ENCODE results near the gene CACNB4. TPM values are rescaled to one million over a fixed set of nuclear protein-coding genes. Genes with fewer than 3 reads are reported as not detected.

Gene CACNB4
- total and polyA plus RNA-seq, 10 of the 15 experiments (the other 5 are each of a cell fraction or from before 2014, with no cell fraction given), result 2.0 to 21.6 (median 9.3) TPM

DNA sequence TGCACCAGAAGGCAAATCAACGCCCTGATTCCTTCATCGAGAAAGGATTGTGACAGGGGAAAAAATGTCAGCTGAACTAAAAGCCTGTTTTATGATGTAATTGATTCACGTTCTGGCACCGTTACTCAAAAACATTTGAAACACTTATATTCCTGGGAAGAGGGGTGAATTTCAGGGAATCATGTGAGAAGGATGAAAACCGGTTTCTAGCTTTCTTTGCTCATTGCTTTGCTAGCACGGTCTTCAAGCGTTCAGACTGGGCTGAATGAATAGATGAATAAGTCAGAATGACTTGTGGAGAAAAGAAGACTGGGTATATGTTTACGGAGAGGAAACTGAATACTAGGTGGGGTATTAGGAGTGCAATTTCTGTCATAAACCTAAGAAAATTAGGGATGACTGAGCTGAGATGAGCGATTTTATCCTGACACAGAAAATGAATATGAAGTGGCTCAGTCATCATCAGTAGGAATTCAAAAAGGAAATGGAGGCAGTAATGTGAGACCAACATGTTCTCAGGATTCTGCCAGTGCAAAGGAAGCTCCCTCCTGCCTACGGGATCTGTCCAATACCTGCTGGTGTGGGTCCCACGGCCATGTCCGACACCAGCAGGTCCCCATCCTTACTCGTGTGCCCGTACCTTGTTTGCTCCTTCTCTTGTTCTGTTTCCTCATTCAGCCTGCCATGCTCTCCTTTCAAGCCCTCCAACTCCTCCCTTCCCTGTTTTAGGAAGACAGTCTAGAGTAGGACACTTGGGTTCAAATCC is 146.0 kb downstream of the CACNB4 start (continued):
- TF ChIP-seq, protein P1, sequence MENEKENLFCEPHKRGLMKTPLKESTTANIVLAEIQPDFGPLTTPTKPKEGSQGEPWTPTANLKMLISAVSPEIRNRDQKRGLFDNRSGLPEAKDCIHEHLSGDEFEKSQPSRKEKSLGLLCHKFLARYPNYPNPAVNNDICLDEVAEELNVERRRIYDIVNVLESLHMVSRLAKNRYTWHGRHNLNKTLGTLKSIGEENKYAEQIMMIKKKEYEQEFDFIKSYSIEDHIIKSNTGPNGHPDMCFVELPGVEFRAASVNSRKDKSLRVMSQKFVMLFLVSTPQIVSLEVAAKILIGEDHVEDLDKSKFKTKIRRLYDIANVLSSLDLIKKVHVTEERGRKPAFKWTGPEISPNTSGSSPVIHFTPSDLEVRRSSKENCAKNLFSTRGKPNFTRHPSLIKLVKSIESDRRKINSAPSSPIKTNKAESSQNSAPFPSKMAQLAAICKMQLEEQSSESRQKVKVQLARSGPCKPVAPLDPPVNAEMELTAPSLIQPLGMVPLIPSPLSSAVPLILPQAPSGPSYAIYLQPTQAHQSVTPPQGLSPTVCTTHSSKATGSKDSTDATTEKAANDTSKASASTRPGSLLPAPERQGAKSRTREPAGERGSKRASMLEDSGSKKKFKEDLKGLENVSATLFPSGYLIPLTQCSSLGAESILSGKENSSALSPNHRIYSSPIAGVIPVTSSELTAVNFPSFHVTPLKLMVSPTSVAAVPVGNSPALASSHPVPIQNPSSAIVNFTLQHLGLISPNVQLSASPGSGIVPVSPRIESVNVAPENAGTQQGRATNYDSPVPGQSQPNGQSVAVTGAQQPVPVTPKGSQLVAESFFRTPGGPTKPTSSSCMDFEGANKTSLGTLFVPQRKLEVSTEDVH (IDR thresholded peaks at IDR 0.05; ENCODE audit: low read depth, partially characterized antibody), result no peak
- TF ChIP-seq SMAD5 (IDR thresholded peaks at IDR 0.05; ENCODE audit: low read depth), result no peak
- no peak for TF ChIP-seq SREBF2 (IDR thresholded peaks at IDR 0.05; ENCODE audit: low read length)
- TF ChIP-seq RELA (IDR thresholded peaks at IDR 0.05; ENCODE audit: borderline replicate concordance, partially characterized antibody), result no peak

DNA sequence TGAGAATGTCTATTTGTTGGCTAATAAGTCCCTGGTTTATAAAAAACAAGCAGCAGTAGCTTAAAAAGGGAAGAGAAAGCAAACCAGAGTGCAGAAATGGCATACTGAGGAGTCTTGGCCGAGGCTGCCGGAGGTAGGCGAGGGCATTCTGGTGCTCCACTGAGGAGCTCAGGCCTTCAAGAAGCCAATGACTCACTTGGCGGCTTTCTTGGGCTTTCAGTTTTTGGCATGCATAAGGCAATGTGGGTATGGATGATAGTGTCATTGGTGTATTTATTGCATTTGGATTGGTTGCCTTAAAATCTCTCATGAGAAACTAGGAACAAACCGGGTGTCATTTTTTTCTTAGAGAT is 151.1 kb downstream of the CACNB4 start:
- CTCF ChIA-PET, result interaction anchor here (1.0 to 1.1 kb wide), 2 partner anchors 237 to 325 kb away, joined by 3 to 6 read pairs; no protein-coding TSS in a partner anchor

More for the DNA sequence above, 151.1 kb downstream of the CACNB4 start:
- H3K27me3 ChIP-seq (replicated peaks in 1 of 2; ENCODE audit: control insufficient read depth in 2 of 2, insufficient read depth in 2 of 2, low read length in 1 of 2), result no peaks in the 10 kb centered on the region
- no peaks in the 10 kb centered on the region; the same call in 2 of the 3 replicates for H3K9me3 ChIP-seq (replicated peaks; ENCODE audit: control insufficient read depth, insufficient read depth, low read length)
- BruUV-seq (replicated peaks), result no TSS peak
- no peak overlapping the region for H2AFZ ChIP-seq (ENCODE audit: control insufficient read depth, low read depth, low read length)
- no peaks in the 10 kb centered on the region for H3K4me1 ChIP-seq (ENCODE audit: control insufficient read depth, insufficient read depth, low read length)
- no peak overlapping the region for H3K4me2 ChIP-seq (ENCODE audit: control insufficient read depth, insufficient read depth)
- ChIA-PET SMC1A (ENCODE audit: uncharacterized antibody, unreplicated experiment) (interaction anchor here (1.1 kb wide), 1 partner anchor 10 kb away, joined by 3 read pairs; no protein-coding TSS in a partner anchor), RAD21 (ENCODE audit: unreplicated experiment) (interaction anchor here (0.6 kb wide), 1 partner anchor 797 kb away, joined by 3 read pairs; no protein-coding TSS in a partner anchor), POLR2A (interaction anchor here (0.5 kb wide), 1 partner anchor 177 kb away, joined by 3 read pairs; no protein-coding TSS in a partner anchor)
- in situ Hi-C loops (cut with MboI) (no loop called here), intact Hi-C loops (cut with micrococcal nuclease; ENCODE audit: unreplicated experiment) (loop anchor here (10.0 kb wide), 1 partner anchor 333 kb away; no protein-coding TSS in a partner anchor)
- WGBS (ENCODE audit: insufficient coverage, insufficient replicate concordance, low lambda C conversion rate, missing lambda C conversion rate), result 53% methylated on average over 5 of the region's 5 CpGs
- no peak for FAIRE-seq
- no peak overlapping the region for H3K9ac ChIP-seq (ENCODE audit: control insufficient read depth, insufficient read depth, low read length)
- no peak for DNase-seq (ENCODE audit: low read depth, low spot score)
- no peaks in the 10 kb centered on the region for H3K79me2 ChIP-seq (ENCODE audit: control insufficient read depth, insufficient read depth, low read length)
- no peak overlapping the region for H3K4me3 ChIP-seq
- TF ChIP-seq, protein P2, sequence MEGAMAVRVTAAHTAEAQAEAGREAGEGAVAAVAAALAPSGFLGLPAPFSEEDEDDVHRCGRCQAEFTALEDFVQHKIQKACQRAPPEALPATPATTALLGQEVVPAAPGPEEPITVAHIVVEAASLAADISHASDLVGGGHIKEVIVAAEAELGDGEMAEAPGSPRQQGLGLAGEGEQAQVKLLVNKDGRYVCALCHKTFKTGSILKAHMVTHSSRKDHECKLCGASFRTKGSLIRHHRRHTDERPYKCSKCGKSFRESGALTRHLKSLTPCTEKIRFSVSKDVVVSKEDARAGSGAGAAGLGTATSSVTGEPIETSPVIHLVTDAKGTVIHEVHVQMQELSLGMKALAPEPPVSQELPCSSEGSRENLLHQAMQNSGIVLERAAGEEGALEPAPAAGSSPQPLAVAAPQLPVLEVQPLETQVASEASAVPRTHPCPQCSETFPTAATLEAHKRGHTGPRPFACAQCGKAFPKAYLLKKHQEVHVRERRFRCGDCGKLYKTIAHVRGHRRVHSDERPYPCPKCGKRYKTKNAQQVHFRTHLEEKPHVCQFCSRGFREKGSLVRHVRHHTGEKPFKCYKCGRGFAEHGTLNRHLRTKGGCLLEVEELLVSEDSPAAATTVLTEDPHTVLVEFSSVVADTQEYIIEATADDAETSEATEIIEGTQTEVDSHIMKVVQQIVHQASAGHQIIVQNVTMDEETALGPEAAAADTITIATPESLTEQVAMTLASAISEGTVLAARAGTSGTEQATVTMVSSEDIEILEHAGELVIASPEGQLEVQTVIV (IDR thresholded peaks at IDR 0.05; ENCODE audit: borderline replicate concordance, partially characterized antibody), result no peak
- TF ChIP-seq IKZF1 (conservative IDR thresholded peaks at IDR 0.05), result no peak
- TF ChIP-seq GABPA (IDR thresholded peaks at IDR 0.05; ENCODE audit: low read depth), result no peak
- no peak for TF ChIP-seq SUZ12 (IDR thresholded peaks at IDR 0.05; ENCODE audit: unreplicated experiment)
- no peak for TF ChIP-seq NFYA (IDR thresholded peaks at IDR 0.05; ENCODE audit: borderline replicate concordance, low read depth, low read length)
- no peak for TF ChIP-seq WRNIP1 (IDR thresholded peaks at IDR 0.05; ENCODE audit: borderline replicate concordance, low read depth, low read length)
- TF ChIP-seq, protein P3, sequence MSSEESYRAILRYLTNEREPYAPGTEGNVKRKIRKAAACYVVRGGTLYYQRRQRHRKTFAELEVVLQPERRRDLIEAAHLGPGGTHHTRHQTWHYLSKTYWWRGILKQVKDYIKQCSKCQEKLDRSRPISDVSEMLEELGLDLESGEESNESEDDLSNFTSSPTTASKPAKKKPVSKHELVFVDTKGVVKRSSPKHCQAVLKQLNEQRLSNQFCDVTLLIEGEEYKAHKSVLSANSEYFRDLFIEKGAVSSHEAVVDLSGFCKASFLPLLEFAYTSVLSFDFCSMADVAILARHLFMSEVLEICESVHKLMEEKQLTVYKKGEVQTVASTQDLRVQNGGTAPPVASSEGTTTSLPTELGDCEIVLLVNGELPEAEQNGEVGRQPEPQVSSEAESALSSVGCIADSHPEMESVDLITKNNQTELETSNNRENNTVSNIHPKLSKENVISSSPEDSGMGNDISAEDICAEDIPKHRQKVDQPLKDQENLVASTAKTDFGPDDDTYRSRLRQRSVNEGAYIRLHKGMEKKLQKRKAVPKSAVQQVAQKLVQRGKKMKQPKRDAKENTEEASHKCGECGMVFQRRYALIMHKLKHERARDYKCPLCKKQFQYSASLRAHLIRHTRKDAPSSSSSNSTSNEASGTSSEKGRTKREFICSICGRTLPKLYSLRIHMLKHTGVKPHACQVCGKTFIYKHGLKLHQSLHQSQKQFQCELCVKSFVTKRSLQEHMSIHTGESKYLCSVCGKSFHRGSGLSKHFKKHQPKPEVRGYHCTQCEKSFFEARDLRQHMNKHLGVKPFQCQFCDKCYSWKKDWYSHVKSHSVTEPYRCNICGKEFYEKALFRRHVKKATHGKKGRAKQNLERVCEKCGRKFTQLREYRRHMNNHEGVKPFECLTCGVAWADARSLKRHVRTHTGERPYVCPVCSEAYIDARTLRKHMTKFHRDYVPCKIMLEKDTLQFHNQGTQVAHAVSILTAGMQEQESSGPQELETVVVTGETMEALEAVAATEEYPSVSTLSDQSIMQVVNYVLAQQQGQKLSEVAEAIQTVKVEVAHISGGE (CRISPR knock-in tag; IDR thresholded peaks at IDR 0.05), result no peak
- TF ChIP-seq NR2C2 (IDR thresholded peaks at IDR 0.05; ENCODE audit: borderline replicate concordance, control insufficient read depth, insufficient read length, low read depth), result no peak
- no peak for TF ChIP-seq NFXL1 (IDR thresholded peaks at IDR 0.05; ENCODE audit: borderline replicate concordance)
- H3K27ac ChIP-seq (ENCODE audit: control insufficient read depth, insufficient read depth), result no peak overlapping the region
- H3K36me3 ChIP-seq (ENCODE audit: control insufficient read depth in 2 of 2, insufficient read depth in 2 of 2, low read length in 1 of 2), result no peaks in the 10 kb centered on the region
- ATAC-seq, result no peak
- H4K20me1 ChIP-seq (ENCODE audit: control insufficient read depth, insufficient read depth), result no peaks in the 10 kb centered on the region
